NCI-H187 (cell line): Measurements from ENCODE around the gene GRID1.
"Not testable (repeated sequence)": the region's sequence is repeated elsewhere in the genome, so short reads cannot be mapped to it uniquely, and the experiment has no call there.

ENCODE experiments used
- DNase-seq, 2 experiments: peaks; one replicate each; lab custom pipeline; 2025; lab: John Stamatoyannopoulos, UW

GRID1 gene

DNA sequence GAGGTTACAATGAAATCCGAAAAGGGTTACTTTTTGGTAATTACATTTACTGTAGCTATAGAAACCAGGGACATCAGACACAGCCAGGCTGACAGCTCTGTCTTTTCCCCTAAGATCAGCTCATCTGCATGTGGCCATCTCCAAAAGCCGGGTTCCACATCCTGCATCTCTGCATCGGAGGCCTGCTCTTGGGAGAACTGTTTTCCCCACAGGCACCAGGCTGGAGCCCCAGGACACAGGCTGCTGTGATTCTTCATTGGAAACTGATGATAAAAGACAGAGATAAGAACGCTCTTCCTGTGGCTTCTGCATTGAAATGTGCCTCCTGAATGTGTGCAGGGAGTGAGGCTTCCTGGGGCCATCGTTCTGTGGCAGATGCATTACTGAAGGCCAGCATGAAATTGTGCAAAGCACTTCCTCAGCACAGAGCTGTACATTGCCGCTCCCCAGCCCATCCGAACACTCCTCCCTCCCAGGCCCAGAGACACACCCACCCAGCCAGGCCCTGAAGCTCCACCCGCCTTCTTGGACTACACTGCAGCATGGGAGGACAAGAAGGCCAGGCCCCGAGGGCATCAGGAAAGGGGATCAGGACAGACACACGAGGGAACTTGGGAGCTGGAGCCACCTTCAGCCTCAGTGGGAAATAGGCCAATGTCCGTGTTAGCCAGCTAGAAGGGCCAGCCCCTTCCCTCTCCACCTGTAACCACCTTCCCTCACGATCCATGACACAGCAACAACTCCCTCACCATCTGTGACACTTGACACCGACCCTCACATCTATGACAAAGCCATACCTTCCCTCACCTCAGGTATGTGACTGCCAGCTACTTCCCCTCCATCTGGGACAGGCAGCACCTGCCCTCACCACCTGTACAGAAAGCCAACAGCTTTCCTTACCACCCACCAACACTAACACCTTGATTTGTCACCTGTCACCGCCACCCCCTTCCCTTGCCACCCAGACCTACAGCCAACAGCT lies 113.2 kb downstream of the GRID1 start:
- DNase-seq = no peak

DNA sequence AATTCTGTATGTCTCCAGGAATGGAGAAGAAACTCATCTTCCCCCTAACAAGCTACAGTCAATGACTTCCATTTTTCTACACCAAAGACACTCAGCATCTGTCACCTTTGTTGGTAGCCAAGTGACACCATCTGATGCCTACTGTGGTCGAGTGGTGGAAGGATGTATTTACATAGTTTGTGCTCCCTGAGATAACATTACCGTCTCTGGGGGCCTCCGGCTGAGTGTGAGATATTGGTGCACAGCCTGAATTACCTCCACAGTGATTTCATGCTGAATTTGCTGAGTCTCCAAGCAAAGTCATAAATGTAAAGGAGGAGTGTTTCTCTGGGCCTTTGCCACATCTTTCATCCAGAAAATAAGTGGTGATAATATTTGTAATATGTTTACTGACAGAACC lies 114.0 kb downstream of the GRID1 start:
- no peak for DNase-seq

DNA sequence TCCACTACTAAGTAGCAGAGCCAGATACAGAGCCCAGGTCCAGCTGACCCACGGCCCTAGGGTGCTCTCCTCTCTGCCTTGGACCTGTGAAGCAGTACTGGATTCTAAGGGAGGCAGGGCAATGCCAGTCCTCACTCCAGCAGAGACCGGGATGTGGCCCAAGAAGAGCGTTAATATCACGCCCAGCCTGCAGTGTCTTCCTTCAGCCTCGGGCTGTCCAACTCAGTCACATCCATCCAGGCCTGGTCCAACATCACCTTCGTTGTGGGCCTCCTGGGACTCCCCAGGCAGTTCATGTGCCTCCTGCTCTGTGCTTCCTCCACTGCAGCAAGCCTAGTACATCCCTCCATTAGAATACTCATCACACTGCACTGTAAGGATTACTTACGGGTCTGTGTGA lies 114.5 kb downstream of the GRID1 start:
- no peak for DNase-seq

DNA sequence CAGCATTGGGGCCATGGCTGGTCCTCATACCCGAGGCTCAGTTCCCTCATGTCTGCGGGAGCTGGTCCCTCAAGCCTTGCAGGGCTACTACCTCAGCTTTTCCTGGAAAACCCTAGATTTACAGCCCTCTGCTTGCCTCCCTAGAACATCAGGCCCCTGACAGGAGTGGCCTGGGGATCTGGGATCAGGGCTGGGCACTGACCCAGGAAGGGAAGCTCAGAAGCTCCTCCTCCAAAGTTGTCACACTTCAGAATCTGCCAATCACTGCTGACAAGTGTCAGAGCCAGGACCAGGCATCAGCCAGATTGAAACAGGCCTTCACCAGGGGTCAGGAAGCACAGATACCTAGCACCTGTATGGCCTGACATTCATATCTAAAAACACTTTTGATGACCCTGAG lies 115.2 kb downstream of the GRID1 start:
- no peak for DNase-seq

DNA sequence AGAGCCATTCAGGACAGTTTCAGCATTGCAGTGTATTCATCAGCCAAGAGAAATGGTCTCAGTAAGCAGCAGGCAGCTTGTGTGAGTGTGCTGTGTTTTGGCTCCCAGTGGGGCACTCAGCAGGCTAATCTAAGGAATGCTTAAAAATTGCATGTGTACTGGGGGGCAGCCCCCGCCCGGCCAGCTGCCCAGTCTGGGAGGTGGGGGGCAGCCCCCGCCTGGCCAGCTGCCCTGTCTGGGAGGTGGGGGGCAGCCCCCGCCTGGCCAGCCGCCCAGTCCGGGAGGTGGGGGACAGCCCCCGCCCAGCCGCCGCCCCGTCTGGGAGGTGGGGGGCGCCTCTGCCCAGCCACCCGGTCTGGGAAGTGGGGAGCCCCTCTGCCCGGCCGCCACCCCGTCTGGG lies 116.2 kb downstream of the GRID1 start:
- no peak for DNase-seq

DNA sequence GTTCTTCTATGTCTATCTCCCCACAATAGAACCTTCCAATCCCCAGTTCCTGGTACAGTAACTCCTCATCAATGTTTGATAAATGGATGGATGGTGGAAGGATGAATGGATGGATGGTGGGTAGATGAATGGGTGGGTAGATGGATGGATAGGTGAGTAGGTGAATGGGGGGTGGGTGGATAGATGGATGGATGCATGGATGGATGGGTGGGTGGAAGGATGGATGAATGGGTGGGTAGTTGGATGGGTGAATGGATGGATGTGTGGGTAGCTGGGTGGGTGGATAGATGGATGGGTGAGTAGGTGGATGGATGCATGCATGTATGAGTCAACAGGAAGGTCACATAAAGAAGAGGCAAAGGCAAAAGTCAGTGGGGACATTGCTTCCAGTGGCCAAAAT lies 116.8 kb downstream of the GRID1 start:
- DNase-seq = no peak

DNA sequence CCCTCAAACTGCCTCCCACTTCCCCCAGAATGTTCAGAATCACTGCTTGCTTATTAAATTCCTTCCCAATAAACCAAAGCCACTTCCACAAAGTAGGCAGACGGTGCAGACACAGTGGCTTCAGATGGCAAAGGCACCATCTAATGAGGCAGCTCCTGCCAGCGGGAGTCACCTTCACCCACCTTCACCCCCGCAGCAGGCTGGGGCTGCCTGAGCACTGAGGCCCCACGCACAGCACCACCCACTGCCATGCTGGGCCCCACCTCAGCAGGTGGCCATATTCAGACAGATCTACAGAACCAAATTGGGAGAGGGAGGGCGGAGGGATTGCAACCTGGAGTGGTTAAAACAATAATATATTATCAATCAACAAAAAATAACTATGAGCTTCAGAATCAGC lies 118.5 kb downstream of the GRID1 start:
- no peak for DNase-seq

DNA sequence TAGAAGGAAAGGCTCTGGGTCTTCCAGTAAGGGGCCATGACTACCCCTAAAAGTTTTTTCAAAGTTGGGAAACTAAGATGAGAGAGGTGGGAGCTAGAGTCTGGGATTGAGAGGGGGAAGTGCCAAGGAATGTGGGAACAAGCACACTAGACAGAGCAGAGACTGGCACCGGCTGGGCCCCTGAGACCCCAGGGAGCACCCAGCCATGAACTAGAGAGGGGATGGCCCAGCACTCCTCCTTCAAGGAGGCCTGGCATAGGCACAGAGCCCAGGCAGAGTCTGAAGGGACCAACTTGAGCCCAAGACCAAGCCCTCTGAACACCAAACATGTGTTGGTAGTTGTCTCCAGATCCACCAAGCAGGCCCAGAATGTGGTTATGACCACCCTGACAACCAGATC lies 119.0 kb downstream of the GRID1 start:
- no peak for DNase-seq

DNA sequence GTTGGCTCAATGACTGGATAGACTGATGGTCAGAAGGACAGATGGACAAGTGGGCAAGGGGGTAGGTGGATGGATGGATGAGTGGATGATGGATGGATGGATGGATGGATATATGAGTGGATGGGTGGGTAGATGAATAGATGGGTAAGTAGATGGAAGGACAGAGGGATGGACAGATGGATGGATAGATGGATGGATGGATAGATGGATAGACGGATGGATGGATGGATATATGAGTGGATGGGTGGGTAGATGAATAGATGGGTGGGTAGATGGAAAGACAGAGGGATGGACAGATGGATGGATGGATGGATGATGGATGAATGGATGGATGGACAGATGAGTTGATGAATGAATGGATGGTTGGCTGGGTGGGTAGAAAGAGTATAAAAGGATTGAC lies 119.5 kb downstream of the GRID1 start:
- DNase-seq = no peak

DNA sequence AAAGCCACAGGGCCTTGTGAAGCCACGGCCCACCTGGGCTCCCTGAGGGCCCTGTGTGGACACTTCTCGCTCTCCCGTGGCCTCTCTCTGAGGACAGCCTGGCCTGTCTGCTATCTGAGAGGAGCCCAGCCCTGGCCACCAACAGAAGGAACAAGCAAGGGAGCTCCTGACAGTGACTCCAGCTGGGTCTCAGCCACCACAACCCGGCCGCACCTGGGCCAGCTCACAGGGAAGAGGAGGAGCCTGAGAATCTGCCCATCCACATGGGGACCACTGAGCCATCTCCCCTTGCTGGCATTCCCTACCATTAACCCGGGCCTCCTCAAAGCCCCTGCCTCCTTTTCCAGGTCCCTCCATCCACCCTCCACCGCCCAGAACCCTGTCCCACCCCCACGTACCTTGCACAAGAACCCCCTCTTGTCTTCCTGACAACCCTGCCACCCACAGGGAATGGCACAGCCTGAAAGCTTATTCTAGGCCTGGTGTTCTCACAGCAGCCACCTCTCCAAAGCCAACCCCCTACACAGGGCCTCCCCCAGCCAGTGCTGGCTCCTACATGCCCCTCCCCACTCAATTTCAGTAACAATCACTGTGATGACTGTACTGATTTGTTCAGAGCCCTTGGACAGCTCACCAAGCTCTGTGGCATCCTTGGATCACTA lies 120.2 kb downstream of the GRID1 start:
- DNase-seq = no peak

DNA sequence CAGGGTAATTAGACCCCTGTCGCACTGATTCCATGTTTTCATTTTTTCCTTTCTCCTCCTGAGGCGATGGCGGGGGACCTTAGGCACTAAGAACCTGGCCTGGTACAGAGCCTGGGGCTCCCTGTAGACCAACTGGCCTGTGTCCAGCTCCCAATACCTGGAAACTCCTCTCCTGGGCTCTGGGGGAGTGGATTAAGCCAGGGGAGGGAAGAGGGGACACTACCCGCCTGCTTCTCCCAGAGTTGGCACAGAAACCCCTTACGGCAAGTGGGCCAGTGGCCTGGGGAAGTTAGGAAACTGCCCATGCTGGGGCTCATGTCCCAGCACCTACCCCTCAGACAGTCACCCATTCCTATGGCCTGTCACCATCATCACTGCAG lies 121.6 kb downstream of the GRID1 start:
- DNase-seq = no peak

DNA sequence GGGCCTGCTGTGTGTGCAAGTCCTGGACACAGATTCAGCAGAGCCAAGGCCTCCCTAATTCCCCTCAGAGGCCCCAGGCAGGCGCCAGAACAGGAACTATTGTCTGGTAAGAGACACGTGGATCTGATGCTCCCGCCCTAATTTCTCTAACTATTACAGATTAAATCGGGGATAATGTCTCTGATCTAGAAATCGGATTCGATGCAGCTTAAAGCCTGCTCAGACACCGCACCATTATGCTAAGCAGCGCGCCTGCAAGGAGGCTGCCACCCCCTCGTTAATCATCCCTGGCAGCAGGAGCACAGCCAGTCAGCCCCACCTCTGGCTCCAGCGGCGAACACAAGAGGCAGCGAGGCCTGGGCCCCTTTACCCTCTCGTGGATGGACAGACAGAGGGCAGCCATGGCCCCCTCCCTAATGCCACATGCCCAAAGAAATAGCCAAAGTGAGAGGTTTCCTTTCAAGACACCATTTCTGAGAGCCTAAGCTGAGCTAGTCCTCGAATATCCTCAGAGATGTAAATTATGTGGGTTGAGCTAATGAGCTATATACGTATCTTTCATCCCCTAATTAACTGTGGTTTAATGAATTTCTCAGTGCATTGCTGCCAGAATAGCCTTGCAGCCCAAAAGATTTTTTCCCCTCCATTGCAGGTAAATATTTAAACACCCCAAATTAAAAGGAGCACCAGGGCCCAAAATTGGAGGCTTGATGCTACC lies 122.1 kb downstream of the GRID1 start:
- DNase-seq = no peak

DNA sequence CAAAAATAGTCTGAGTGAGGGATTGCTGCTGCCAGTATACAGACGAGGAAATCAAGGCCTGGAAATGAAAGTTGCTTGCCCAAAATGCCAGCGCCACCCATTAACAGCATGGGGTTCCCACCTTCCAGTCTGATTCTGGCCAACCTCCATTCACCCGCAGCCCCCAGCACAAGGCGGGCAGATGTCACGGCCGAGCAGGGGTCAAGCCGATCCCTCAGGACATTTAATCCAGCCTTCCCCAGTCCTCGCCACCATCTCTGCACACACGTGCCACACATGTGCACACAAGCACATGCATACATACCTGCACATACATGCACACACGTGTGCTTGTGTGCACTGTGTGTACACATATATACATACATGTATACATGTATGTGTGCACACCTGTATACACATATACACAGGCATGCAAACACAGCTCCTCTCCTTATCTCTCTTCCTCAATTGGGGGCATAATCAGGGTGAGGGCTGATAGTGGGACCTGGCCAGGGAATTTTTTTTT lies 122.9 kb downstream of the GRID1 start:
- DNase-seq = no peak

DNA sequence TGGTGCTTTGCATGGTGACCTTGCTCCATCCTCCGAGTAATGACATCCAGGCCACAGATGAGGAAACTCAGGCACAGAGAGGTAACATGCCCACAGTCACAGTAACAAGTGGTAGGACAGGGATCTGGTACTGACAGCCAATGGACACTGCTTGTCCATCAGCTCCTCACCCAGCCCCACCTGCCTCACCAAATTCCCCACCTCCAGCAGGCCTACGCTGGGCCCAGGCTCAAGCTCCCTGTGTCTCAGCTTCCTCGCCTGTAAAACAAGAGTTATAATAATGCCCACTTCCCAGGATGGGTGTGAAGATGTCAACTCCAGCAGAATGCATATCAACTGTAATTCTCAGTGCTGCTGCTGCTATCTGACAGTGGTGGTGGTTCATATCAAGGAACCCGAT lies 123.8 kb downstream of the GRID1 start:
- no peak for DNase-seq

DNA sequence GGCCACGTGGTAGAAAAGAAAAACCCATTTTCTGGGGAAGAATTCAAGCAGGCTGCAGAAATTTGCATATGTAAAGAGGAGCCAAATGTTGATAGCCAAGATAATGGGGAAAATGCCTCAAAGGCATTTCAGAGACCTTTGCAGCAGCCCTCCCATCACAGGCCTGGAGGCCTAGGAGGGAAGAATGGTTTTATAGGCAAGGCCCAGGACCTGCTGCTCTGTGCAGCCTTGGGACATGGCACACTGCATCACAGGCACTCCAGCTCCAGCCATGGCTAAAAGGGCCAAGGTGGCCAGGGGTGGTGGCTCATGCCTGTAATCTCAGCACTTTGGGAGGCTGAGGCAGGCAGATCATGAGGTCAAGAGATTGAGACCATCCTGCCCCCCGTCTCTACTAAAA lies 128.5 kb downstream of the GRID1 start:
- DNase-seq = not testable (repeated sequence)

DNA sequence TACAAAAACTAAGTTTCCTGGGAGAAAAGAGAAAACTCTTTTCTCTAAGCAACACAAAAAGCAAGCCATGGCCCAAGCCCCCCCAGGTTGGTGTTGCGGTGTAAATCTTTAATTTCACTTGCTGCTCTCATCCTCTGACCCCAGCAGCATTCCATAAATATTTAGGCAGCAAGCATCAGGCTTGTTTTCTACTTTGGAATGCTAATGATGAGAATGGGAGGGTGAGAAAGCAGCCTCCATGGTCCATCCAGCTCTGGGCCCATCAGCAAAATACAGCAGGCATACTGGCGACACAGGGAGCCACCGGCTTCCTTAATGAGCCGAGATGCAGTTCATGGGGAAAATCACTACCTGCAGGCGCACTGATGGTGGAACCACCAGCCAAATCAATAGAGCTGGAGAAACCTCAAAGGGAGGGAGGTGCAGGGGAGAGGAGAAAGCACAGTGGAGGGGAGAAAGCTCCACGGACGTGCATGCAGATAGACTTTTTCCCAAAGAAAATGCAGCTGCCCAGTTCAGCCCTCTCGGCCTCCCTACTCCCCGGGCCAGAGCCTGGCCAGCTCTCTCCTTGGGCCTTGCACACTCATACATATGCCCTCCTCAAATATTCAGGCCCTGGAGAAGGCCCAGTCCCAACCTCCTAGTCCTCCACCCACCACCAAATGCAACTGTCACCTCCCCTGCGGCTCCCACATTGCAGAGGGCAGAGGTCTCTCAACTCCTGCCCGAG lies 131.9 kb downstream of the GRID1 start:
- DNase-seq = no peak

DNA sequence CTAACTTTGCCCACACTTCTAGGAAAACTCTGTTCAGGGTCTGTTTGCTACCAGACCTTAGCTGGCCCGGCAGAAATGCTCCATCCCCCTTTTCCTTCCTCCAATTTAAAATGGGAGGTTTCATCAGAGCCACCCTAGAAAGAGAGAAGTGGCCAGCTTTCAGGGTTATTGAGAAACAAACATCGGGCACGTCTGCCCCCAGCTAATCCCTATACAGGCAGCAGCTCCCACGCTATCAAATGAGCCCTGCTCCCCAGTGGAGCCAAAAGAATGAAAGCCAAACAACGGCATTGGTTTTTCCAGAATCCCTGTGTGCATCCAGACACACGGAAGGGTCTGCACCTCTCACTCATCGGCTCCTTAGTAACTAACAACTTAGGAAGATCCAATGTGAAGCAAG lies 132.5 kb downstream of the GRID1 start:
- no peak for DNase-seq

DNA sequence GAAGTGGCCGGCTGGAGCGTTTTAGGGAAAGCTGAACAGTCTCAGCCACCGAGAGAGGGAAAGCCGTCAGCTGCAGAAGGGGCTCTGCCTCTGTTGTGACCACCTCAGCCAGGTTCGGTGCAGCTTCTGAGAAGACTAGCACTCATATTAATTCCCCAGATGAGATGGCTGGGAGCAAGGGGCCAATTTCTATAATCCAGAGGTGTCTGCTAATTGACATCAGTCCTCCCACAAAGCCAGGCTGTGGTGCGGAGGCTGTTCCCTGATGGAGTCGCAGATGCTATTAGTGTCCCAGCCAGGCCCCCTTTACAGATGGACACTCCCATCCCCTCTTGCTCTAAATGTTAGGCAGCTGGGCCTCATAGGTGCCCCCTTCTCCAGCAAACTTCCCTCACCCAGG lies 133.5 kb downstream of the GRID1 start:
- no peak for DNase-seq

DNA sequence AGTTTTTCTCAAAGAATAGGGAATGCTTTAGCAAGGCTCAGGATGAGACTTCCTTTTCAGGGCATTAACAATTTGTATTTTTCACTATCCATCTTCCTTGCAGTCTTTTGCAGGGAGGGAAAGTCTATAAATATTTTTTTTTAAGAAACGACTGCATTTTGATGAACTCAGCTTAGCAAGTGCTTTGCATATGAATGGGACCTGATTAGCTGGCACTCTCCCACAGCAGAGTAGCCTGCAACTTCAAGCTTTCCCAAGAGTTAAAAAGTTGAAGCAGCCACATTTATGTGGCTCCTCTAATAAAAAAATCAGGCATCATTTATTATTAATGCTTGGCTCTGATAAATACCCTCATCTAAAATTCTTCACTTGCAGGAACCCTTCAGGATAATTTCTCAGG lies 134.0 kb downstream of the GRID1 start:
- DNase-seq = no peak

DNA sequence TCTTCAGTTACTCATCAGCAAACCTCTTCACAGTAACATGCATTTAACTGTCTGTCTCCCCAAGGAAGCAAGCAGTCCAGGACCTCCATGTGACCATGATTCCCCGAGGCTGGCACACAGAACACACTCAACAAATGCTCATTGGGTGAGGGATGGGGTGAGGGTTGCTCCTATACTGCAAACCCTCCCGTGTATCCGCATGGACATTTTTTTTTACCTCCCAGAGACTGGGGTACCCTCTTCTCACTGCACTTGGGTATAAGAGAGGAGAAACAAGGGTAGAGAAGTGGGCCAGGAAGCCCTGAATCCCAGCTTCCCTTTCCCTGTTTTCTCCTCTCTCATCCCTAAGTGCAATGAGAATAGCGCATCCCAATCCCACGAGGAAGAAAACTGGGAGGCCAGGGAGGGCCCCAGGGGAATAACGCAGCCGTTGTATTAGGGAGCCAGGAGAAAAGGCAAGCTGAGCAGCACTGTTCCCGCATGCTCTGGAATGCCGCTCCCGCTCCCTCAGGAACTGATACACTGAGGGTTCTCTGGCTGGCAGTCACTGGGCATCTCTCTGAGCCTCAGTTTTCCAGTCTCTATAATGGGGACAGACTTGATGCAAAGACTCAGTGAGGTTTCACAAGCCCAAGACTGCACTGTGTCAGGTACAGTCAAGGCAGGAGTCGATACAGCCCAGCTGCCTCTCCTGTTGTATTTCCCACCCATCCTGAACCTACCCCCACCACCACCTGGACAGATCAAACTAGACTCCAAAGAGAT lies 134.6 kb downstream of the GRID1 start:
- no peak for DNase-seq

DNA sequence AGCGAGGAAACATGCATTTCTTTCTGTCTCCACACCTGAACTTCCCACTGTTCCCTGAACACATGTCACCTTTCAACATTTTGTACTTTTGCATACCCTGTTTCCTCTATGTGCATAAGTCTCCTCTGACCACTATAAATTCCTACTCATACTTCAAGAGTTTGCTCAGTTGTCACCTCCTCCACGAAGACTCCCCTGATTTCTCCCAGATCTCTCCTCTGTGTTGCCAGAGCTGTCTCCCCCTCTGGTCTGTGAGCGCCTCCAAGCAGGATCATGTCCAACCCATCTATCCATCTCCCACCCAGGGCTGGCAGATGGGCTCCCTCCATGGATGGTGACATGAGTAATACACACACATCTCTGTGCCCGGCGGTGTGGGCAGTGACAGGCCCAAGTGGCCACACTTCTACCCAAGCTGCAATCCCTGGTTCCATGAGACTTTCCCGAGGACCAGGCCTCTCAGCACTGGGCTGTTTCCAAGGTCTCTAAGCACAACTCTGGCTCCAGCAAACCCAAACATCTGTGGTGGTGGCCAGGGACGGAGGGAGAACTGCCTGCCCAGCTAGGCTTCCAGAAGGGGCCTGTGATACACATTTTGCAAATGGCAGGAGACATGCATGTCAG lies 135.9 kb downstream of the GRID1 start:
- DNase-seq = no peak
